CD4-positive, alpha-beta T cell treated with Interleukin-15 for 1 hour (primary cell): ENCODE data around the gene ZNF212.
"Not testable (repeated sequence)": the region's sequence is repeated elsewhere in the genome, so short reads cannot be mapped to it uniquely, and the experiment has no call there.

ENCODE experiments used
- DNase-seq: peaks from one replicate; pipeline ENCODE4 v3.0.0-alpha.2; 2020

ZNF212 gene

GRCh38 chr7:149220534-149220933 is 18.9 kb upstream of the ZNF212 start:
- DNase-seq: no peak

GRCh38 chr7:149223176-149223575 is 16.3 kb upstream of the ZNF212 start:
- no peak for DNase-seq

GRCh38 chr7:149223761-149224160 is 15.7 kb upstream of the ZNF212 start:
- DNase-seq: no peak

- DNase-seq: no peak
Observed at GRCh38 chr7:149224352-149224751, 15.1 kb upstream of the ZNF212 start.

- no peak for DNase-seq
Observed at GRCh38 chr7:149225106-149225505, 14.3 kb upstream of the ZNF212 start.

- no peak for DNase-seq
Observed at GRCh38 chr7:149225656-149226055, 13.8 kb upstream of the ZNF212 start.

GRCh38 chr7:149226366-149226765 is 13.1 kb upstream of the ZNF212 start:
- DNase-seq: not testable (repeated sequence)

- no peak for DNase-seq
Observed at GRCh38 chr7:149226840-149227494, 12.5 kb upstream of the ZNF212 start.

- DNase-seq: no peak
Observed at GRCh38 chr7:149228831-149229471, 10.5 kb upstream of the ZNF212 start.

GRCh38 chr7:149229526-149229925 is 9.9 kb upstream of the ZNF212 start:
- DNase-seq: no peak

- no peak for DNase-seq
Observed at GRCh38 chr7:149232362-149232761, 7.1 kb upstream of the ZNF212 start.

- DNase-seq: not testable (repeated sequence)
Observed at GRCh38 chr7:149233655-149234204, 5.7 kb upstream of the ZNF212 start.

GRCh38 chr7:149237502-149237901 is 1.9 kb upstream of the ZNF212 start:
- DNase-seq: no peak

- DNase-seq: no peak
Observed at GRCh38 chr7:149238051-149238450, 1.4 kb upstream of the ZNF212 start.

GRCh38 chr7:149240637-149241036 is 1.2 kb downstream of the ZNF212 start:
- no peak for DNase-seq

- no peak for DNase-seq
Observed at GRCh38 chr7:149241696-149242095, 2.2 kb downstream of the ZNF212 start.

GRCh38 chr7:149245244-149245643 is 5.8 kb downstream of the ZNF212 start:
- DNase-seq: no peak

GRCh38 chr7:149245744-149246143 is 6.3 kb downstream of the ZNF212 start:
- DNase-seq: no peak

GRCh38 chr7:149248777-149249176 is 9.3 kb downstream of the ZNF212 start:
- DNase-seq: no peak

GRCh38 chr7:149250151-149250550 is 10.7 kb downstream of the ZNF212 start:
- not testable (repeated sequence) for DNase-seq

- DNase-seq: not testable (repeated sequence)
Observed at GRCh38 chr7:149251518-149251917, 12.1 kb downstream of the ZNF212 start.

GRCh38 chr7:149252378-149252777 is 12.9 kb downstream of the ZNF212 start:
- no peak for DNase-seq

GRCh38 chr7:149253665-149254064 is 14.2 kb downstream of the ZNF212 start:
- no peak for DNase-seq

- DNase-seq: no peak
Observed at GRCh38 chr7:149254181-149254858, 14.9 kb downstream of the ZNF212 start.
